ENCODE measurements around the gene UBE2QL1.

UBE2QL1 gene

DNA sequence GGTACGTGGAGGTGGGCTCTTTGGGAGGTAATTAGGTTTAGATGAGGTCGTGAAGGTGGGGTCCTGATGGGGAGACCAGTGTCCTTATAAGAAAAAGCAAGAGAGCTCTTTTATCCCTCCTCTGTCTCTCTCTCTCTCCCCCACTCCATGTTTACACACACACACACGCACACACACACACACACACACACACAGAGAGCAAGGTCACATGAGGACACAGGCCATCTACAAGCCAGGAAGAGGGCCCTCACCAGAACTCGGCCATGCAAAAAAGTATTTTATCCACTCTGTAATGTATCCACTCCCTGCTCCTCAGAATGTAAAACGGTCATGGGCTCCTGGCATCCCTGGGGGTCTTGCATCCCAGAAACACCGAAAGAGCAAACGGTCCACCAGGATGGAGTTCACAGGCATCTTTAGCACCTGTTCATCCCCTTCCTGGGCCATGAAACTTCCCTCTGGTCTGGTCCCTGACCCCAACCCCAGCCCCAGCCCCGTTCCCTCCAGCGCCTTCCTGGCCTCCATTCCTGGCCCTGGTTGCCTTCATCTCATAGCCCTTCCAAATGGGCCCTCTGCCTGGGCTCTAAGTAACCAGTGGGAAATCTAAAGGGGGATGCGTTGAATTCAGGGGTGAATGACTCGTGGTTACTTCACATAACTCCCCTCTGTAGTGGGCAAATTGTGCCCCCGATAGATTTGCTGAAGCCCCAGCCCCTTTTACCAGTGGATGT, 95.3 kb downstream of the UBE2QL1 start:
- no peak for DNase-seq (ENCODE audit: extremely low read depth, insufficient read length)
- TF ChIP-seq, protein P1, sequence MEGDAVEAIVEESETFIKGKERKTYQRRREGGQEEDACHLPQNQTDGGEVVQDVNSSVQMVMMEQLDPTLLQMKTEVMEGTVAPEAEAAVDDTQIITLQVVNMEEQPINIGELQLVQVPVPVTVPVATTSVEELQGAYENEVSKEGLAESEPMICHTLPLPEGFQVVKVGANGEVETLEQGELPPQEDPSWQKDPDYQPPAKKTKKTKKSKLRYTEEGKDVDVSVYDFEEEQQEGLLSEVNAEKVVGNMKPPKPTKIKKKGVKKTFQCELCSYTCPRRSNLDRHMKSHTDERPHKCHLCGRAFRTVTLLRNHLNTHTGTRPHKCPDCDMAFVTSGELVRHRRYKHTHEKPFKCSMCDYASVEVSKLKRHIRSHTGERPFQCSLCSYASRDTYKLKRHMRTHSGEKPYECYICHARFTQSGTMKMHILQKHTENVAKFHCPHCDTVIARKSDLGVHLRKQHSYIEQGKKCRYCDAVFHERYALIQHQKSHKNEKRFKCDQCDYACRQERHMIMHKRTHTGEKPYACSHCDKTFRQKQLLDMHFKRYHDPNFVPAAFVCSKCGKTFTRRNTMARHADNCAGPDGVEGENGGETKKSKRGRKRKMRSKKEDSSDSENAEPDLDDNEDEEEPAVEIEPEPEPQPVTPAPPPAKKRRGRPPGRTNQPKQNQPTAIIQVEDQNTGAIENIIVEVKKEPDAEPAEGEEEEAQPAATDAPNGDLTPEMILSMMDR (IDR thresholded peaks at IDR 0.05; ENCODE audit: insufficient read depth, low read length, poor library complexity, severe bottlenecking), result no peak
- H3K27me3 ChIP-seq (replicated peaks; ENCODE audit: control insufficient read depth, insufficient read depth, low read length), result peaks cover 1% of the 10 kb centered on the region
- H3K36me3 ChIP-seq (ENCODE audit: control insufficient read depth, insufficient read depth, low read length), result no peaks in the 10 kb centered on the region
- no peak overlapping the region for H3K4me3 ChIP-seq (replicated peaks; ENCODE audit: low read depth, low read length)

All from GM06990 (cell line).